GM19467 (cell line): ENCODE measurements around the gene NOL12.

Experiments
- ATAC-seq: cut with Tn5 transposase; IDR thresholded peaks from one replicate; pipeline ENCODE4 v1.9.1; 2021; ENCODE audit warnings: mild to moderate bottlenecking, moderate library complexity; ENCODE audit not compliant: unreplicated experiment

The NOL12 gene

DNA sequence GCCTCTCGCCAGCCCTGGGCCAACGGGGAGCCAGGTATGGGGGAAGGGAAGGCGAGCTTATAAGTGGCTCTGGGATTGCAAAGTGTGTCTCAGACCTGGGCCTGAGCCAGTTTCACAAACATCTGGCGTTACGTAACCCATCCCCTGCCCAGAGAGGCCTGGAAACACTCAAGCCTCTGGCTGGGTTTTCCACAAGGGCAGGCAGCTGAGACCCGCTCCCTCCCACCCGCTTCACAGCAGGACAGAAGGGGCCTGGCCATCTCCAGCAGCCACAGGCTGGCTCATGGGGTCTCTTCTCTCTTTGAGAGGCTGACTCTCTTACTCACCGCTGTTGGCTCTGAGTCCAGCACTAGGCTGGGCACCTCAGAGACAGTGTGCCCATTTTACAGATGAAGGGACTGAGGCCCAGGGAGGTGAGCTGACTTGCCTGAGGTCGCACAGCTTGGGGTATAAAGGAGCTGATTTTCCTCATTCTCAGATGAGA, 55.2 kb downstream of the NOL12 start:
- no peak for ATAC-seq

DNA sequence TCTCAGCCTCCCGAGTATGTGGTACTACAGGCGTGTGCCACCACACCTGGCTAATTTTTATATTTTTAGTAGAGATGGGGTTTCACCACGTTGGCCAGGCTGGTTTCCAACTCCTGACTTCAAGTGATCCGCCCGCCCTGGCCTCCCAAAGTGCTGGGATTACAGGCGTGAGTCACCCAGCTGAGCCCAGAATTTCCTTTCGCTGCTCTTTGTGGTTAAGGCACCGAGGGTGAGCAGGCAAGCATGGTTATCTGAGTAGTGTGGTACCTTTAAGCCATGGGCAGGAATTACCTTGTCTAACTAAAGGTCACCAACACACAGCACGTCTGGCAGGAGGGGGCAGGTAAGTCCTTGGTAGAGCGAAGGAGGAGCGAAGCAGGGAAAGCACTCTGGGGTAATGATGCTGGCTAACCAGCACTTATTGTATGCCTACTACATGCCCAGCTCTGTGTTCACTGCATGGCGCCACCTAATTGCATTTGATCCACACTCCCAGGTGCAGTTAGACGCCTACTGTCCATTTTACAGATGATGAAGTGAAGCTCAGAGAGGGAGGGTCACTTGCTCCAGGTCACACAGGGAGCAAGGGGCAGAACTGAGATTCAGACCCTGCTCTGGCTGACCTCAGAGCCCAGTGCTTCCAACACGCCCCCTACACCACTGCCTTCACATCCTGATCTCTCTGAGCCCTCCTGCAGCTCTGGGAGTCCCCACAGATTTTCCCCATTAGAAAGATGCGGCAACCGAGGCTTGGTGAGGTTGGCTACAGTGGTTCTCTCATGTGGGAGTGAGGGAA, 56.4 kb downstream of the NOL12 start:
- no peak for ATAC-seq
